Endothelial cell of umbilical vein (primary cell): ENCODE measurements around the gene EML6. TPM values are rescaled to one million over a fixed set of nuclear protein-coding genes. Genes with fewer than 3 reads are reported as not detected.

Experiments used
- BruUV-seq: library from RNA; stranded (reverse); fragments of 400-500 nt; replicated peaks from 2 replicates; lab custom pipeline; 2021; lab: Mats Ljungman, UMichigan
- CTCF ChIA-PET: fragments of 300-600, 350-600 bp; sonication (Branson Sonifier 250); formaldehyde crosslinking; loops from one replicate; lab custom pipeline; 2021; ENCODE audit warnings: antibody characterized with exemption, inconsistent platforms; lab: Charles Lee
- POLR2A ChIA-PET: fragments of 300-600, 350-600 bp; sonication (Branson Sonifier 250); formaldehyde crosslinking; loops from one replicate; lab custom pipeline; 2021; ENCODE audit warnings: antibody characterized with exemption, inconsistent platforms; lab: Charles Lee
- DNase-seq: peaks from one replicate; pipeline ENCODE4 v3.0.0-alpha.2; 2011; ENCODE audit warnings: low read depth, low spot score
- FAIRE-seq: peaks from 2 replicates; lab custom pipeline; 2011; peaks lifted over from hg19 to GRCh38; lab: Jason Lieb, UNC
- H2AFZ ChIP-seq: 2 replicates; pipeline ENCODE4 v1.6.0; 2012; ENCODE audit warnings: low read depth, low read length, control low read depth, inconsistent platforms
- H3K27ac ChIP-seq: 2 replicates; pipeline ENCODE4 v1.5.1; 2011; ENCODE audit warnings: low read depth, mild to moderate bottlenecking, control low read depth, low read length, moderate library complexity; ENCODE audit not compliant: insufficient read depth
- H3K27me3 ChIP-seq, 2 experiments: 2 replicates each; pipeline versions ENCODE4 v1.6.0 to v1.6.1; 2011; ENCODE audit warnings: low read length in 2 of 2, mixed read lengths in 1 of 2; ENCODE audit not compliant: control insufficient read depth in 2 of 2, insufficient read depth in 2 of 2
- H3K36me3 ChIP-seq, 2 experiments: 2 replicates in 1 of 2; 3 replicates in 1 of 2; pipeline ENCODE4 v1.5.1; 2011; ENCODE audit warnings: low read length in 2 of 2, mild to moderate bottlenecking in 1 of 2, moderate library complexity in 1 of 2; ENCODE audit not compliant: control insufficient read depth in 2 of 2, insufficient read depth in 2 of 2; ENCODE audit errors: extremely low read depth in 1 of 2
- H3K4me1 ChIP-seq: 3 replicates; pipeline ENCODE4 v1.5.1; 2011; ENCODE audit warnings: mild to moderate bottlenecking, low read length; ENCODE audit not compliant: control insufficient read depth, insufficient read depth; ENCODE audit errors: extremely low read depth
- H3K4me2 ChIP-seq: 2 replicates; pipeline ENCODE4 v1.6.1; 2011; ENCODE audit warnings: low read length, control low read depth, mixed read lengths; ENCODE audit not compliant: insufficient read depth
- H3K4me3 ChIP-seq, 3 experiments: fragments of 200-600 bp in 1 of 3; sonication (generic), shearing (Covaris generic) in 1 of 3; replicated peaks in 1 of 3; 2 replicates each; pipeline ENCODE4 v1.5.1; 2011 to 2016; ENCODE audit warnings: control low read depth in 3 of 3, low read length in 3 of 3, mild to moderate bottlenecking in 2 of 3, inconsistent platforms in 1 of 3, low read depth in 1 of 3, moderate library complexity in 1 of 3; ENCODE audit not compliant: insufficient read depth in 1 of 3
- H3K79me2 ChIP-seq: 2 replicates; pipeline ENCODE4 v1.6.0; 2012; ENCODE audit warnings: low read length, inconsistent platforms; ENCODE audit not compliant: control insufficient read depth, insufficient read depth
- H3K9ac ChIP-seq: replicated peaks from 2 replicates; pipeline ENCODE3; 2011; ENCODE audit warnings: low read length, control low read depth; ENCODE audit not compliant: insufficient read depth; ENCODE audit errors: extremely low read depth
- H3K9me1 ChIP-seq: replicated peaks from 3 replicates; pipeline ENCODE4 v1.6.0; 2011; ENCODE audit warnings: mild to moderate bottlenecking, low read length; ENCODE audit not compliant: control insufficient read depth, insufficient read depth; ENCODE audit errors: extremely low read depth
- H3K9me3 ChIP-seq: replicated peaks from 2 replicates; pipeline ENCODE4 v1.5.1; 2012; ENCODE audit warnings: low read length, inconsistent platforms; ENCODE audit not compliant: control insufficient read depth, insufficient read depth
- H4K20me1 ChIP-seq: replicated peaks from 2 replicates; pipeline ENCODE3; 2011; ENCODE audit warnings: mild to moderate bottlenecking, low read length; ENCODE audit not compliant: control insufficient read depth, insufficient read depth; ENCODE audit errors: extremely low read depth
- CTCF ChIP-seq, 2 donors: IDR thresholded peaks; 1 replicate in 1 of 2; 2 replicates in 1 of 2; pipeline ENCODE4 v1.5.1; 2011; ENCODE audit warnings: low read length in 2 of 2, mild to moderate bottlenecking in 2 of 2, moderate library complexity in 2 of 2, control low read depth in 1 of 2, inconsistent platforms in 1 of 2, low read depth in 1 of 2; ENCODE audit not compliant: insufficient read depth in 1 of 2; ENCODE audit errors: extremely low read depth in 1 of 2
- EZH2 ChIP-seq: IDR thresholded peaks from 2 replicates; pipeline ENCODE4 v1.6.1; 2012; ENCODE audit warnings: borderline replicate concordance, low read depth, mild to moderate bottlenecking, moderate library complexity, low read length, inconsistent platforms; ENCODE audit not compliant: severe bottlenecking
- GATA2 ChIP-seq: IDR thresholded peaks from 2 replicates; pipeline ENCODE4 v1.7.0; 2011; ENCODE audit warnings: low read depth, mild to moderate bottlenecking, moderate library complexity, mixed read lengths, low read length; ENCODE audit not compliant: insufficient read length, insufficient read depth
- JUN ChIP-seq: IDR thresholded peaks from 2 replicates; pipeline ENCODE4 v1.6.1; 2011; ENCODE audit warnings: borderline replicate concordance, low read depth; ENCODE audit not compliant: insufficient read length, insufficient read depth
- POLR2A ChIP-seq: IDR thresholded peaks from 2 replicates; pipeline ENCODE4 v1.6.1; 2012; ENCODE audit warnings: low read depth, mild to moderate bottlenecking, control low read depth, low read length
- dilution Hi-C: fragments of 300-500 bp; cut with MboI; formaldehyde crosslinking; loops from one replicate; pipeline ENCODE4 v1.15.0; 2019; ENCODE audit warnings: low sequenced_read_pairs; ENCODE audit not compliant: extremely low pct_ligation_motif_present
- intact Hi-C: fragments of 100-400 bp; cut with micrococcal nuclease; formaldehyde crosslinking; loops from one replicate; pipeline ENCODE4 v1.10.0; 2022
- polyA plus RNA-seq, 4 experiments: library from polyadenylated mRNA; depleted of rRNA in 3 of 4; stranded (reverse) in 3 of 4; unstranded in 1 of 4; fragments of >200 nt; gene quantifications; 2 replicates each; pipeline versions ENCODE4 v1.2.1 to v1.2.3, GENCODE V29; 2011 to 2012; ENCODE audit warnings: missing spikeins in 1 of 4
- total RNA-seq: library from RNA; stranded (reverse); gene quantifications from 2 replicates; pipeline ENCODE4 v1.2.3, GENCODE V29; 2021

Gene EML6
- total and polyA plus RNA-seq, 2 donors (not counting 3 experiments of a cell fraction or from before 2014, with no cell fraction given): 0.79 to 2.1 TPM

DNA sequence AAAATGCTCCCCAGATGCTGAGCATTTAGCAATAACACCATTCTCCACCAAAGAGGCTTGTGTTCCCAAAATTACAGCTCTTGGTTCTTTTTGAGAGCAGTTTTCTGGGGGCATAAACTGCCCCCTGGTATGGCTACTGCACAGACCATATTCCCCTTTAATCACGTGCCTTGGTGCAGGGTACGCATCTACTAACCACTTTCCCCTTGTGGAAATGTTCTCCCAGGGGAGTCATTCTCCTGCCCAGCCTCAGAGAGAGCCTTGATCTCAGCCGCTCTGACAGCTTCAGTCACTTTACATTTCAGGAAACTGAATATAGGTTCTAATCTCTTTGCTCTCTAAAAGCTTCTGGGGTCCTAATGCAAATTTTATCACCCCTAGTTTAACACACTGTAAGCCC is 44.7 kb upstream of the EML6 start:
- FAIRE-seq (no peak), DNase-seq (no peak)
- no peaks in the 10 kb centered on the region for H3K36me3 ChIP-seq
- H3K4me1 ChIP-seq: peaks cover 3% of the 10 kb centered on the region
- H3K9me3 ChIP-seq: no peaks in the 10 kb centered on the region
- H3K79me2 ChIP-seq: no peaks in the 10 kb centered on the region
- BruUV-seq: no TSS peak
- TF ChIP-seq JUN (no peak), POLR2A (no peak), EZH2 (no peak), CTCF (IDR thresholded peaks at IDR 0.05; ENCODE audit: extremely low read depth in 1 of 2, insufficient read depth in 1 of 2, low read depth in 1 of 2, low read length in 2 of 2) (no peak), GATA2 (no peak)
- H3K9ac ChIP-seq: no peak overlapping the region
- H3K27ac ChIP-seq: no peak overlapping the region
- H3K4me2 ChIP-seq: no peak overlapping the region
- ChIA-PET POLR2A (no interaction called here), CTCF (interaction anchor here (1.3 to 7.0 kb wide), 4 partner anchors 13 to 156 kb away, joined by 4 to 69 read pairs (median 13); no protein-coding TSS in a partner anchor)
- peaks cover 0 to 2% of the 10 kb centered on the region in 2 experiments for H3K27me3 ChIP-seq
- dilution Hi-C loops: no loop called here
- intact Hi-C loops: no loop called here
- no peaks in the 10 kb centered on the region for H4K20me1 ChIP-seq
- no peak overlapping the region for H2AFZ ChIP-seq
- no peak overlapping the region for H3K4me3 ChIP-seq
- H3K9me1 ChIP-seq: no peaks in the 10 kb centered on the region
